ENCODE results near the gene CACNA2D2.

- TF ChIP-seq CTCF (IDR thresholded peaks at IDR 0.05), result no peak
- TF ChIP-seq USF2 (CRISPR knock-in tag; IDR thresholded peaks at IDR 0.05), result no peak
- peak; percentile 97 for TF ChIP-seq NFYB (CRISPR knock-in tag; conservative IDR thresholded peaks at IDR 0.05; ENCODE audit: low read depth)
- no peak for TF ChIP-seq RORB (CRISPR knock-in tag; IDR thresholded peaks at IDR 0.05)
- TF ChIP-seq ESRRA (CRISPR knock-in tag; IDR thresholded peaks at IDR 0.05; ENCODE audit: borderline replicate concordance), result no peak
These were observed 175.3 kb downstream of the CACNA2D2 start, which contains the start of gene TUSC2 for GRCh38 chr3:50327943-50328691.
